ENCODE data around the gene STAT2.
"Not testable (repeated sequence)": the region's sequence is repeated elsewhere in the genome, so short reads cannot be mapped to it uniquely, and the experiment has no call there.

STAT2 gene

DNA sequence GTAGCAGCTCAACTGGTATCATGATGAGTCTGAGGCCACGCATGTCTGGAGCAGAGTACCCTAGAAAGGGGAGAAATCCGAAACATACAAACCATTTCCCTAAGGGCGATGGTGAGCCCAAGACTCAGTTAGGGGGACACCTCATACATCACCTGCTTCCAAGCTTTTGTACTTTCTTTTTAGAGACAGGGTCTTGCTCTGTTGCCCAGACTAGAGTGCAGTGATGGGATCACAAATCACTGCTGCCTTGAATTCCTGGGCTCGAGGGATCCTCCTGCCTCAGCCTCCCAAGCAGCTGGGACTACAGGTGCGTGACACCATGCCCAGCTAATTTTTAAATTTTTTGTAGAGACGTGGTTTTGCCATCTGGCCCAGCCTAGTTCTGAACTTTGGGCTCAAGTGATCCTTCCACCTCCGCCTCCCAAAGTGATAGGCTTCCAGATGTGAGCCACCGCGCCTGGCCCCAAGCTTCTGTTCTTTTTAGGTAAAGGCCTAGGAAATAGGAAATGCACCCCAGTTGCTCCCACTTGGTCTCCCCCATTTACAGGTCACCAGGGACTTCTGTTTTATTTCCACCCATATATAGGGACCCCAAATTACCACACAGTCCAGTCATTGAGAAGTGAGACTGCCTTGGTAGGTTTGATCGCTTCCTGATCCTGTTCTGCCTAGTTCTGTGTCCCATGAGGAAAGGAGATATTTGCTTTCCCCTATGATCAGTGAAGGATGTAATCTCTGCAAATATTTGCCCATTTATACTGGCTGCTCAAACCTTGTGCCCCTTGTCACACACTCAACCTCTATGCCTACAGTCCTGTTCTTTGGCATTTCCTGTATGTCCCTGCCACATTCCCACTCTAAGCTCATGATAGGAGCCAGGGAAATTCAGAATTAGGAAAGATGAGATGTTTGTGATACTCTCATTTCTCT is 2.5 kb upstream of the STAT2 start, which contains the start of gene APOF:
Gene APOF, minus strand, starts transcription at position 728 of the 930 bp plus-strand sequence. Its CDS starts 112 bp downstream, at position 616.
- in situ Hi-C loops (cut with MboI; ENCODE audit: low sequenced_read_pairs), result no loop called here

DNA sequence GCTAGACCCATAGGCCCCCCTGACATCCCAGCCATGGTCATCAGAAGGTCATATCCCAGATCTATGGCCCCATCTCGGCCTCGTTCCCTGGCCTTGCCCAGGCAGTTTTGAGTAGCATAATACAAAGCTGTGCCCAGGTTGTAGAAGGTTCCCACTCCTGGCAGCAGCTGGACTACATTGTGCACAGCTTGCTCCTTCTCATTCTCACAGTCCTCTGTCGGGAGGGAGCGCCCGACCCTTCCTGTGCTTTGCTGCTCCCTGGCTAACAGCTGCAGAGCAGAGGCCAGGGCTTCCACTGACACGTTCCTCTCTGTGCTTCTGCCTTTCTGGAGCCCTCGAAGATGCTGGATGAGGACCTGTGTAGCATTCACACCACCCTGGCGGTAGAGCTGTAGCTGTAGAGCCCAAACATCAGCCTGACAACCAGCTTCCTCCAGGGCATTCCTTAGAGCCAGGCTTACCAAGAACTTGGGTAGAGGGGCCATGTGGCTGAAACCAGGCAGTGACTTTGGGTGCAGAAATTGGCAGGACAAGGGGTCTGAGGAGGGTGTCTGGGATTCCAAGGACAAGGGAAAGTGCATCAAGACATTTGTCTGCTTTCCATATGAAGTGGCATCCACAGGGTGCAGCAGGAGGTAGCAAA is 1.7 kb upstream of the STAT2 start:
- in situ Hi-C loops (cut with MboI; ENCODE audit: low sequenced_read_pairs), result no loop called here

DNA sequence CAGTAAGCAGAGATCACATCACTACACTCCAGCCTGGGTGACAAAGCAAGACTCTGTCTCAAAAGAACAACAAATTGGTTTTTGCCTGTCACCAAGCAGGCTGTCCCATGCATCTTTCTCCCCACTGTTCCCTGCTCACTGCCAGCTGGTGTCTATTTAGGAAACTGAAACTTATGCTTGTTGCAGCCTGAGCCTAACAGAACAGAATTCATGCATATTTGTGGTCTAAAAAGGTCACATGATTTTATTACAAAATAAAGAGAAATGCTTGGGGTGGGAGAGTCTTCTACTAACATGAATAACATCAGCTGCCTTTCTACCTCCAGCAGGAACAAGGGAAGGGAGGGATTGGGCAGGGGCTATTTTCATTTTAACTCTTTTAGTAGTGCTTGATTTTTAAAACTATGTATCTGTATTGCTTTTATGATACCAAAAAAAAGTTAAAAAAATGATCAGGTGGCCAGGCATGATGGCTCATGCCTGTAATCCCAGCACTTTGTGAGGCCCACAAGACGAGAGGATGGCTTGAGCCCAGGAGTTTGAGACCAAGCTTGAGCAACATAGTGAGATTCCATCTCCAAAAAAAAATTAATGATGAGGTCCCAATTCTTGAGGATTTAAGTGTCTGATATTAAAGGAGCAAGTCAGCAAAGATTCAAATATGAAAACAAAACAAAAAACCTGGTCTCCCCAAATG is 923 bp downstream of the STAT2 start:
- in situ Hi-C loops (cut with MboI; ENCODE audit: low sequenced_read_pairs), result no loop called here

- in situ Hi-C loops (cut with MboI; ENCODE audit: low sequenced_read_pairs), result no loop called here
Observed at GRCh38 chr12:56351325-56351724, 8.6 kb downstream of the STAT2 start.

DNA sequence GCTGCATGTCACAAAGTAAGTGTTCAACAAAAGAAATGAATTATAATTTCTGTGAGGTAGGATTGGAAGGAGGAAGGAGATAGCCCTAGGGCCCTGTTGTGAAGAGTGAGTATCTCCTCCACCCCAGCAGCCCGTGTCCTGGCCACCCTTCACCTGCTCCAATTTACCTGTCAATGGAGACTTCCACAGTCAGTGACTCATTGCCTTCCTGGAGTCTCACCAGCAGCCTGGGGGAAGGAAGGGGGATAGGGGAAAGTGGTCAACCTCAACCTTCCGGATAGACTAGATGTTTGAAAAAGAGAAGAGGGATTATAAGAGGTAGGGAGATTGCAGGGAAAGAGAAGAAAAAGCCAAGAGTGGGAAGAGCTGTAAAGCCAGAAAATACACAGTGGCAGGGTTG is 9.2 kb downstream of the STAT2 start:
- in situ Hi-C loops (cut with MboI; ENCODE audit: low sequenced_read_pairs), result no loop called here

DNA sequence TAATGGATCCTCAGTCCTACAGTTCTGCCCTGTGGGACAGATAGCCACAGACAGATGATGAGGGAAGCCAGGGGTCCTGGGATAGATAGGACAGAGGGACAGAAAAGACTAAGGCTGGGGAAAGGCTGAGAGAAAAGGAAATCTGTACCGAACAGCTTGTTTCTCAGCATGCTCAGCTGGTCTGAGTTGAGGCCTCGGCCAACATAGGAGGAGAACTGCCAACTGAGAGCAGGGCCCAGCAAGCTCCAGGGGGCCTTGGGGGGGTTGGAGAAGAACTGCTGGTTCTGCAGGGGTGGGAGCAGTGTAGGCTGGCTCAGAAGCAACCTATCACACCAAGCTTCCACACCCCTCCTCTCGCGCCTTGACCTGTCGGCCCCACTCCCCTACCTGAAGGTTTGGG is 11.1 kb downstream of the STAT2 start:
- in situ Hi-C loops (cut with MboI; ENCODE audit: low sequenced_read_pairs), result no loop called here

DNA sequence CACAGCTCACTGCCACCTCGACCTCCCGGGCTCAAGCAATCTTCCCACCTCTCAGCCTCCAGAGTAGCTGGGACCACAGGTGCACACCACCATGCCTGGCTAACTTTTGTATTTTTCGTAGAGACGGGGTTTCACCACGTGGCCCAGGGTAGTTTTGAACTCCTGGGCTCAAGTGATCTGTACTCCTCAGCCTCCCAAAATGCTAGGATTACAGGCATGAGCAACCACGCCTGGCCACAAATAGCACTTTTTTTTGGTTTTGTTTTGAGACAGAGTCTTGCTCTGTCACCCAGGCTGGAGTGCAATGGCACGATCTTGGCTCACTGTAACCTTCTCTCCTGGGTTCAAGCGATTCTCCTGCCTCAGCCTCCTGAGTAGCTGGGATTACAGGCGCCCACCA is 12.7 kb downstream of the STAT2 start:
- in situ Hi-C loops (cut with MboI; ENCODE audit: low sequenced_read_pairs), result not testable (repeated sequence)

- in situ Hi-C loops (cut with MboI; ENCODE audit: low sequenced_read_pairs), result no loop called here
Observed at GRCh38 chr12:56346675-56347074, 13.2 kb downstream of the STAT2 start.

DNA sequence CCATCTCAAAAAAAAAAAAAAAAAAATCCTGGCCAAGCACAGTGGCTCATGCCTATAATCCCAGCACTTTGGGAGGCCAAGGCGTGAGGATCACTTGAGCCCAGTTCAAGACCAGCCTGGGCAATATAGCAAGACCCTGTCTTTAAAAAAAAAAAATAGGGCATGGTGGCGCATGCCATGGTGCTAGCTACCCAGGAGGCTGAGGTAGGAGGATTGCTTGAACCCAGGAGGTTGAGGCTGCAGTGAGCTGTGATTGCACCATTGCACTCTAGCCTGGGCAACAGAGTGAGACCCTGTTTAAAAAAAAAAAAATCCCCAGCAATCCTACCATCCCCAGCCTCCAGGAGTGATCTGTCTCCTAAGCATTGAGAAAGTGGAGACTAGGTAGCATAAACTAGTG is 17.6 kb downstream of the STAT2 start:
- in situ Hi-C loops (cut with MboI; ENCODE audit: low sequenced_read_pairs), result not testable (repeated sequence)

GRCh38 chr12:56341616-56342015 is 18.3 kb downstream of the STAT2 start:
- in situ Hi-C loops (cut with MboI; ENCODE audit: low sequenced_read_pairs), result no loop called here

DNA sequence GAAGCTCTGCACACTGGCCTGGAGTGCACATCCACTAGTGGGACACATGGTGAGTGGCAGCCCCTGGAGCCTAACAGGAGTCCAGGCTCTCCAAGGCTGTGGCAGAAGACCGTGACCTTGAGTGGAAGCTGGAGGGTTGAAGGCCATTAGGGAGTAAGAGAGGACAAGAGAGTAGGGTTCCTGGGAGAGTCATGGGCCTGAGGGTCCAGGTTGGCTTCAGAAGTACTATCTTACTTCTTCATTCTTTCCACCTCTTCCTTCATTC is 20.8 kb downstream of the STAT2 start:
- in situ Hi-C loops (cut with MboI; ENCODE audit: low sequenced_read_pairs), result no loop called here

- in situ Hi-C loops (cut with MboI; ENCODE audit: low sequenced_read_pairs), result no loop called here
Observed at GRCh38 chr12:56338308-56339157, 21.4 kb downstream of the STAT2 start, which contains the start of gene IL23A. Gene IL23A (plus strand): TSS chr12:56338884. CDS start chr12:56339045, 161 bp downstream.

DNA sequence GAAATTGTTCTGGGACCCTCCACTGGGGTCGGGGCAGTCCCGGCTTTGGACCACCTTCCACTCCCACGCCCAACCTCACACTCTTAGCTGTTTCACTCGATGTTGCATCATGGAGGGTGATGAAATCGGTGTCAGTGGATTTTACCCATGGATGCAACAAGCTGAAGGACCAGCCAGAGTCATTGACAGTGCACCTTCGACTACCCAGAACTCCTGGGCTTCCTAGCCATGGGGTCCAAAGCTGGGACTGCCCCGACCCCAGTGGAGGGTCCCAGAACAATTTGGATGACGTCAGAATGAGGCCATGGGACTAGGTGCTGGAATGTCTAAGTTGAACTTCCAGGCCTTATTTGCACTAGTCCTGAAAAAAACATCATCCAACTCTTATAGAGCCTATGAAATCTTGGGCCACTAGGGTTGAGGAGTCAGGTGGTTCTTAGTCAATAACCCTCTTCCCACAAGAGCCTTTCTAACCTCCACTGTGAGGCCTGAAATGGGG is 22.1 kb downstream of the STAT2 start:
- in situ Hi-C loops (cut with MboI; ENCODE audit: low sequenced_read_pairs), result no loop called here

GRCh38 chr12:56336361-56337167 is 23.3 kb downstream of the STAT2 start:
- in situ Hi-C loops (cut with MboI; ENCODE audit: low sequenced_read_pairs), result no loop called here

DNA sequence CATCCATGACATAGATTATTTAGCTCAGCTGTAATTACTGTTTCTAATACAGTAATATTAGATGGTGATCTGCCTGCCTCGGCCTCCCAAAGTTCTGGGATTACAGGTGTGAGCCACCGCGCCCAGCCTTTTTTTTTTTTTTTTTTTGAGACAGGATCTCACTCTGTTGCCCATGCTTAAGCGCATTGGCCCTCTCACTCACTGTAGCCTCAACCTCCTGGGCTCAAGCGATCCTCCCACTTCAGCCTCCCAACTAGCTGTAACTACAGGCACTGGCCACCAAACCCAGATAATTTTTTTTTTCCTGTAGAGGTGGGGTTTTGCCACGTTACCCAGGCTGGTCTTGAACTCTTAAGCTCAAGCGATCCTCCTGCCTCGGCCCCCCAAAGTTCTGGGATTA is 24.4 kb downstream of the STAT2 start:
- in situ Hi-C loops (cut with MboI; ENCODE audit: low sequenced_read_pairs), result not testable (repeated sequence)

DNA sequence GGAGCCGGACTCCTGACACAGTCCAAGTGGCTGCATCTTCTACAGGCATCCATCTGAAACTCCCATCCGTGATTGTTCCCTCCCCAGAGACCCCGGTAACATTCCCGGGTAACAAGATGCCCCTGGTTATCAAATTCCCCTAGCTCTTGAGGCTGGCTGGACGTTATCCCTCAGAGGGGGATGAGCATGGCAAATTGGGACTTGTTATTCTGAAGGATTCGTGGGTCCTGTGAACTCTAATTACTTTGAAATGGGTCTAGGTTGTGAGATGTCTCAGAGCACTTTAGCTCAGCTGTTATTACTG is 25.5 kb downstream of the STAT2 start:
- in situ Hi-C loops (cut with MboI; ENCODE audit: low sequenced_read_pairs), result no loop called here

DNA sequence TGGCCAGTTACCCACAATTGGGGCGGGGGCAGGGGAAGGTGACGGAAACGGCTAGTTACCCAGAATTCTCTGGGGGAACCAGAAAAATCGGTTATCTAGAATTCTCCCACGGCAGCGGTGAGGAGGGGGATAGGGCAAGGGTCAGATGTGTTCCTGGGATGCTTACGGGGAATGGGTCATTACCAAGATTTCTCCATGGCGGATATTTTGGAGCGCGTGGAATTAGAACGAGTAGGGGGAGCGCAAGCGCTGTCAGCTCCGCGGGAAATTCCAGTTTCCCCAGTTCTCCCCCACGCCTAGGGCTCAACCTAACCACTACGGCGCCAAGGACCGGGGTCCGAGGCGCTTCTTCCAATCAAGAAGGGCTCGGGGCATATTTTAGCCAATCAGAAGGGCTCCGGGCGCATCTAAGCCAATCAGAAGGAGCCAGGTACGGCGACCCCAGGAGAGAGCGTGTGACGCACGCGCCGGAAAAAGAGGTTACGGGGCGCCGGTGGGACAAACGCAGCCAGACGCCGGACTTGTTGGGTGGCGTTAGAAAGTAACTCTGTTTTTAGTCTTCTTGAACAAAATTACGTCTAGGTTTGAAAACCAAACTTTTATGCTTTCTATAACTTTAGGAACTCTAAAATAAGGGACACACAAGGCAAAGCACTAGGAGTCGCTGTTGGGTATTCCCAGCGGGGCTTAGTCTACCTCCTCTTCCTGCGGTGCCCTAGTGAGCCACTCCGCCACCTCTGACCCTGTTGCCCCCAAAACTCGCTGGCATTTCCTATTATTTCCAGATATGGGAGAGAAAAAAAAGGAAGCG is 26.0 kb downstream of the STAT2 start, which contains the start of gene PAN2:
Gene PAN2, minus strand, starts transcription at position 322 of the 811 bp plus-strand sequence. CDS start 906 bp downstream, outside the sequence.
- in situ Hi-C loops (cut with MboI; ENCODE audit: low sequenced_read_pairs), result no loop called here

DNA sequence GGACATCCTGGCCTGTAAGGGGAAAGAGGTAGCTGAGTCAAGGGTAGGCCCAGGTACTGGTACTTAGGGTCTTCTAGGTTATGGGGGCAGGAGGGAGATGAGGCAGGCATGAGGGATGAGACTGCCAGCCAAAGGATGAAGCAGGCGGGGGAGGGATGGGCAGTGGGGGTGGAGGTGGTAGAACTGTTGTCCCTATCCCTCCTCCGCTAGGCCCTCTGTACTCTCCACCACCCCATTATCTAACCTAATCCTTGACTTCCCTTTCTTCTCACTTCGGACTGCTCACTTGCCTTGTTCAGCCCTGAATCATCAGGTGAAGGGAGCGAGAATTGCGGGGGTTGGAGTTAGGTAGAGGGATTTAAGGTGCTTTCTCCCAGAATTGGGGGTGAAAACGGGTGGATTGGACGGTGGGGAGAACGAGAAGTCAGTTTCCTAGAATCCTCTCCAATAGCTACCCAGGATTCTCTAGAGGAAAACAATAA is 26.7 kb downstream of the STAT2 start:
- in situ Hi-C loops (cut with MboI; ENCODE audit: low sequenced_read_pairs), result no loop called here
